HEK293 (cell line): ENCODE data around the gene MGMT.

ENCODE experiments used
- CTCF ChIA-PET: fragments of 350-600 bp; formaldehyde crosslinking; extraction: SDS; loops from one replicate; lab custom pipeline; 2021; ENCODE audit warnings: antibody characterized with exemption; lab: Yijun Ruan, JAX
- POLR2A ChIA-PET: fragments of 300-600 bp; formaldehyde crosslinking; extraction: SDS; loops from one replicate; lab custom pipeline; 2020; ENCODE audit warnings: antibody characterized with exemption, inconsistent platforms; lab: Yijun Ruan, JAX
- H3K27ac ChIP-seq: fragments of 200-500 bp; sonication (Bioruptor generic); 2 replicates; pipeline ENCODE4 v1.5.1; 2014; ENCODE audit warnings: low read depth, low read length, control low read depth, inconsistent platforms; ENCODE audit errors: extremely low read depth
- H3K36me3 ChIP-seq, 2 experiments: fragments of 200-500 bp in 1 of 2; sonication (Bioruptor generic) in 1 of 2; 1 replicate in 1 of 2; 2 replicates in 1 of 2; pipeline ENCODE4 v1.5.1; 2014 to 2017; ENCODE audit warnings: inconsistent platforms in 2 of 2, low read length in 2 of 2; ENCODE audit not compliant: control insufficient read depth in 2 of 2, insufficient read depth in 1 of 2
- H3K4me1 ChIP-seq: fragments of 200-500 bp; sonication (Bioruptor generic); 2 replicates; pipeline ENCODE4 v1.5.1; 2014; ENCODE audit warnings: mild to moderate bottlenecking, low read length, inconsistent platforms; ENCODE audit not compliant: control insufficient read depth, insufficient read depth
- H3K4me3 ChIP-seq: 2 replicates; pipeline ENCODE4 v1.5.1; 2011; ENCODE audit warnings: low read depth, mild to moderate bottlenecking, control low read depth, low read length, moderate library complexity
- H3K9me3 ChIP-seq: fragments of 200-500 bp; sonication (Bioruptor generic); 2 replicates; pipeline ENCODE4 v1.5.1; 2014; ENCODE audit warnings: low read depth, low read length, inconsistent platforms; ENCODE audit not compliant: control insufficient read depth, insufficient read depth
- ATF2 ChIP-seq: fragments of 450-650 bp; formaldehyde crosslinking; IDR thresholded peaks from 2 replicates; pipeline ENCODE4 v1.5.1; 2016; ENCODE audit warnings: missing biosample characterization, missing genetic modification characterization, low read depth
- GFI1B ChIP-seq: fragments of 450-650 bp; formaldehyde crosslinking; IDR thresholded peaks from 2 replicates; pipeline ENCODE4 v1.5.1; 2016; ENCODE audit warnings: missing biosample characterization, missing genetic modification characterization
- HOXA7 ChIP-seq: sonication (generic); formaldehyde crosslinking; IDR thresholded peaks from 2 replicates; pipeline ENCODE4 v1.8.1; 2022; ENCODE audit warnings: missing genetic modification reagents, borderline replicate concordance
- PRDM2 ChIP-seq: fragments of 450-650 bp; formaldehyde crosslinking; IDR thresholded peaks from 2 replicates; pipeline ENCODE4 v1.5.1; 2016; ENCODE audit warnings: missing biosample characterization, missing genetic modification characterization, borderline replicate concordance
- SP3 ChIP-seq: fragments of 450-650 bp; formaldehyde crosslinking; IDR thresholded peaks from 2 replicates; pipeline ENCODE4 v1.5.1; 2016; ENCODE audit warnings: missing biosample characterization, missing genetic modification characterization
- ZBTB20 ChIP-seq: fragments of 450-650 bp; formaldehyde crosslinking; IDR thresholded peaks from 2 replicates; pipeline ENCODE4 v1.5.1; 2016; ENCODE audit warnings: missing biosample characterization, missing genetic modification characterization
- ZNF138 ChIP-seq: fragments of 450-650 bp; formaldehyde crosslinking; IDR thresholded peaks from 2 replicates; pipeline ENCODE4 v1.5.1; 2016; ENCODE audit warnings: missing biosample characterization, missing genetic modification characterization, borderline replicate concordance
- ZNF155 ChIP-seq: fragments of 450-650 bp; formaldehyde crosslinking; IDR thresholded peaks from 2 replicates; pipeline ENCODE4 v1.5.1; 2016; ENCODE audit warnings: missing biosample characterization, missing genetic modification characterization
- ZNF169 ChIP-seq: fragments of 450-650 bp; formaldehyde crosslinking; IDR thresholded peaks from 2 replicates; pipeline ENCODE4 v1.5.1; 2016; ENCODE audit warnings: missing biosample characterization, missing genetic modification characterization
- ZNF366 ChIP-seq: fragments of 450-650 bp; formaldehyde crosslinking; conservative IDR thresholded peaks from 2 replicates; pipeline ENCODE4 v1.5.1; 2016; ENCODE audit warnings: missing biosample characterization, missing genetic modification characterization
- ZNF48 ChIP-seq: fragments of 450-650 bp; formaldehyde crosslinking; IDR thresholded peaks from 2 replicates; pipeline ENCODE4 v1.5.1; 2016; ENCODE audit warnings: missing biosample characterization, missing genetic modification characterization
- ZNF530 ChIP-seq: fragments of 450-650 bp; formaldehyde crosslinking; IDR thresholded peaks from 2 replicates; pipeline ENCODE4 v1.5.1; 2016; ENCODE audit warnings: low read depth, missing biosample characterization, missing genetic modification characterization
- ZNF670 ChIP-seq: fragments of 450-650 bp; formaldehyde crosslinking; IDR thresholded peaks from 2 replicates; pipeline ENCODE4 v1.5.1; 2016; ENCODE audit warnings: missing biosample characterization, missing genetic modification characterization, low read depth
- ZNF776 ChIP-seq: fragments of 450-650 bp; formaldehyde crosslinking; IDR thresholded peaks from 2 replicates; pipeline ENCODE4 v1.5.0; 2017; ENCODE audit warnings: missing biosample characterization, missing genetic modification characterization, borderline replicate concordance
- ZSCAN16 ChIP-seq: fragments of 450-650 bp; formaldehyde crosslinking; IDR thresholded peaks from 2 replicates; pipeline ENCODE4 v1.5.1; 2016; ENCODE audit warnings: missing biosample characterization, missing genetic modification characterization
- ZSCAN30 ChIP-seq: fragments of 450-650 bp; IDR thresholded peaks from 2 replicates; pipeline ENCODE4 v1.5.1; 2018; ENCODE audit warnings: missing biosample characterization, mild to moderate bottlenecking, missing genetic modification characterization, moderate library complexity
- TF ChIP-seq, protein P1 (sequence below): fragments of 450-650 bp; formaldehyde crosslinking; IDR thresholded peaks from 2 replicates; pipeline ENCODE4 v1.5.1; 2016; ENCODE audit warnings: missing biosample characterization, missing genetic modification characterization
- TF ChIP-seq, protein P2 (sequence below): fragments of 450-650 bp; formaldehyde crosslinking; IDR thresholded peaks from 2 replicates; pipeline ENCODE4 v1.5.1; 2016; ENCODE audit warnings: missing biosample characterization, missing genetic modification characterization, borderline replicate concordance
- TF ChIP-seq, protein P3 (sequence below): fragments of 450-650 bp; formaldehyde crosslinking; conservative IDR thresholded peaks from 2 replicates; pipeline ENCODE4 v1.5.1; 2016; ENCODE audit warnings: low read depth, missing biosample characterization, missing genetic modification characterization

The MGMT gene

GRCh38 chr10:129706081-129706480, 239.0 kb downstream of the MGMT start:
- H3K27ac ChIP-seq: no peak overlapping the region
- H3K4me1 ChIP-seq: peaks cover 7% of the 10 kb centered on the region
- POLR2A ChIA-PET: no interaction called here
- no peaks in the 10 kb centered on the region for H3K9me3 ChIP-seq
- CTCF ChIA-PET: no interaction called here
- H3K4me3 ChIP-seq: no peak overlapping the region
- TF ChIP-seq, protein P1, sequence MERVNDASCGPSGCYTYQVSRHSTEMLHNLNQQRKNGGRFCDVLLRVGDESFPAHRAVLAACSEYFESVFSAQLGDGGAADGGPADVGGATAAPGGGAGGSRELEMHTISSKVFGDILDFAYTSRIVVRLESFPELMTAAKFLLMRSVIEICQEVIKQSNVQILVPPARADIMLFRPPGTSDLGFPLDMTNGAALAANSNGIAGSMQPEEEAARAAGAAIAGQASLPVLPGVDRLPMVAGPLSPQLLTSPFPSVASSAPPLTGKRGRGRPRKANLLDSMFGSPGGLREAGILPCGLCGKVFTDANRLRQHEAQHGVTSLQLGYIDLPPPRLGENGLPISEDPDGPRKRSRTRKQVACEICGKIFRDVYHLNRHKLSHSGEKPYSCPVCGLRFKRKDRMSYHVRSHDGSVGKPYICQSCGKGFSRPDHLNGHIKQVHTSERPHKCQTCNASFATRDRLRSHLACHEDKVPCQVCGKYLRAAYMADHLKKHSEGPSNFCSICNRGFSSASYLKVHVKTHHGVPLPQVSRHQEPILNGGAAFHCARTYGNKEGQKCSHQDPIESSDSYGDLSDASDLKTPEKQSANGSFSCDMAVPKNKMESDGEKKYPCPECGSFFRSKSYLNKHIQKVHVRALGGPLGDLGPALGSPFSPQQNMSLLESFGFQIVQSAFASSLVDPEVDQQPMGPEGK: no peak
- TF ChIP-seq ZBTB20 (tag by site-specific recombination) (no peak), ZNF530 (no peak), SP3 (no peak), GFI1B (tag by site-specific recombination) (no peak), ZNF366 (tag by site-specific recombination) (no peak), ATF2 (tag by site-specific recombination) (no peak), PRDM2 (tag by site-specific recombination) (no peak), ZNF138 (tag by site-specific recombination) (no peak), ZNF670 (tag by site-specific recombination) (no peak), ZNF48 (tag by site-specific recombination) (no peak), ZNF776 (no peak), ZSCAN30 (no peak), ZNF155 (tag by site-specific recombination) (no peak), ZSCAN16 (tag by site-specific recombination) (no peak), ZNF169 (tag by site-specific recombination) (no peak), HOXA7 (CRISPR knock-in tag) (no peak)
- TF ChIP-seq, protein P2, sequence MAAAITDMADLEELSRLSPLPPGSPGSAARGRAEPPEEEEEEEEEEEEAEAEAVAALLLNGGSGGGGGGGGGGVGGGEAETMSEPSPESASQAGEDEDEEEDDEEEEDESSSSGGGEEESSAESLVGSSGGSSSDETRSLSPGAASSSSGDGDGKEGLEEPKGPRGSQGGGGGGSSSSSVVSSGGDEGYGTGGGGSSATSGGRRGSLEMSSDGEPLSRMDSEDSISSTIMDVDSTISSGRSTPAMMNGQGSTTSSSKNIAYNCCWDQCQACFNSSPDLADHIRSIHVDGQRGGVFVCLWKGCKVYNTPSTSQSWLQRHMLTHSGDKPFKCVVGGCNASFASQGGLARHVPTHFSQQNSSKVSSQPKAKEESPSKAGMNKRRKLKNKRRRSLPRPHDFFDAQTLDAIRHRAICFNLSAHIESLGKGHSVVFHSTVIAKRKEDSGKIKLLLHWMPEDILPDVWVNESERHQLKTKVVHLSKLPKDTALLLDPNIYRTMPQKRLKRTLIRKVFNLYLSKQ (tag by site-specific recombination): no peak
- TF ChIP-seq, protein P3, sequence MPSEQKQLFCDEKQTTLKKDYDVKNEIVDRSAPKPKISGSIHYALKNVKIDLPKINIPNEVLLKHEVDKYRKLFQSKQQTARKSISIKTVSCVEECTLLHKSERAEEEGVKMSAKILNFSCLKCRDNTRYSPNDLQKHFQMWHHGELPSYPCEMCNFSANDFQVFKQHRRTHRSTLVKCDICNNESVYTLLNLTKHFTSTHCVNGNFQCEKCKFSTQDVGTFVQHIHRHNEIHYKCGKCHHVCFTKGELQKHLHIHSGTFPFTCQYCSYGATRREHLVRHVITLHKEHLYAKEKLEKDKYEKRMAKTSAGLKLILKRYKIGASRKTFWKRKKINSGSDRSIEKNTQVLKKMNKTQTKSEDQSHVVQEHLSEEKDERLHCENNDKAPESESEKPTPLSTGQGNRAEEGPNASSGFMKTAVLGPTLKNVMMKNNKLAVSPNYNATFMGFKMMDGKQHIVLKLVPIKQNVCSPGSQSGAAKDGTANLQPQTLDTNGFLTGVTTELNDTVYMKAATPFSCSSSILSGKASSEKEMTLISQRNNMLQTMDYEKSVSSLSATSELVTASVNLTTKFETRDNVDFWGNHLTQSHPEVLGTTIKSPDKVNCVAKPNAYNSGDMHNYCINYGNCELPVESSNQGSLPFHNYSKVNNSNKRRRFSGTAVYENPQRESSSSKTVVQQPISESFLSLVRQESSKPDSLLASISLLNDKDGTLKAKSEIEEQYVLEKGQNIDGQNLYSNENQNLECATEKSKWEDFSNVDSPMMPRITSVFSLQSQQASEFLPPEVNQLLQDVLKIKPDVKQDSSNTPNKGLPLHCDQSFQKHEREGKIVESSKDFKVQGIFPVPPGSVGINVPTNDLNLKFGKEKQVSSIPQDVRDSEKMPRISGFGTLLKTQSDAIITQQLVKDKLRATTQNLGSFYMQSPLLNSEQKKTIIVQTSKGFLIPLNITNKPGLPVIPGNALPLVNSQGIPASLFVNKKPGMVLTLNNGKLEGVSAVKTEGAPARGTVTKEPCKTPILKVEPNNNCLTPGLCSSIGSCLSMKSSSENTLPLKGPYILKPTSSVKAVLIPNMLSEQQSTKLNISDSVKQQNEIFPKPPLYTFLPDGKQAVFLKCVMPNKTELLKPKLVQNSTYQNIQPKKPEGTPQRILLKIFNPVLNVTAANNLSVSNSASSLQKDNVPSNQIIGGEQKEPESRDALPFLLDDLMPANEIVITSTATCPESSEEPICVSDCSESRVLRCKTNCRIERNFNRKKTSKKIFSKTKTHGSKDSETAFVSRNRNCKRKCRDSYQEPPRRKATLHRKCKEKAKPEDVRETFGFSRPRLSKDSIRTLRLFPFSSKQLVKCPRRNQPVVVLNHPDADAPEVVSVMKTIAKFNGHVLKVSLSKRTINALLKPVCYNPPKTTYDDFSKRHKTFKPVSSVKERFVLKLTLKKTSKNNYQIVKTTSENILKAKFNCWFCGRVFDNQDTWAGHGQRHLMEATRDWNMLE (tag by site-specific recombination): no peak
- no peaks in the 10 kb centered on the region for H3K36me3 ChIP-seq
